Stimulated activated memory B cell treated with anti-CD40 and anti-IgM and Interleukin-4, amounts not matched to agents 10 μg/mL and 1 μg/mL and 100 μg/mL, for 72 hours (primary cell): ENCODE results near the gene OMG.
"Not testable (repeated sequence)": the region's sequence is repeated elsewhere in the genome, so short reads cannot be mapped to it uniquely, and the experiment has no call there.

Experiments used
- ATAC-seq: fragments of 150-1000 bp; cut with Tn5 transposase; 2 replicates; pipeline ENCODE4 v1.10.0; 2021
- H3K27ac Mint-ChIP-seq: one replicate; pipeline ENCODE4 v1.8.0; 2022; ENCODE audit warnings: mild to moderate bottlenecking, mixed read lengths
- H3K27me3 Mint-ChIP-seq: one replicate; pipeline ENCODE4 v1.8.0; 2022; ENCODE audit warnings: mixed read lengths
- H3K36me3 Mint-ChIP-seq: one replicate; pipeline ENCODE4 v1.8.0; 2022; ENCODE audit warnings: mixed read lengths
- H3K4me1 Mint-ChIP-seq: one replicate; pipeline ENCODE4 v1.8.0; 2022; ENCODE audit warnings: mixed read lengths
- H3K4me3 Mint-ChIP-seq: one replicate; pipeline ENCODE4 v1.8.0; 2022; ENCODE audit warnings: mild to moderate bottlenecking, moderate library complexity, mixed read lengths
- H3K9me3 Mint-ChIP-seq: one replicate; pipeline ENCODE4 v1.8.0; 2022; ENCODE audit warnings: mixed read lengths

The OMG gene

GRCh38 chr17:31289790-31290189 lies 7.2 kb downstream of the OMG start:
- Mint-ChIP-seq H3K4me3 (no peak overlapping the region), H3K27ac (no peak overlapping the region), H3K27me3 (no peaks in the 10 kb centered on the region), H3K9me3 (no peaks in the 10 kb centered on the region), H3K4me1 (no peaks in the 10 kb centered on the region), H3K36me3 (no peaks in the 10 kb centered on the region)
- no peak for ATAC-seq

DNA sequence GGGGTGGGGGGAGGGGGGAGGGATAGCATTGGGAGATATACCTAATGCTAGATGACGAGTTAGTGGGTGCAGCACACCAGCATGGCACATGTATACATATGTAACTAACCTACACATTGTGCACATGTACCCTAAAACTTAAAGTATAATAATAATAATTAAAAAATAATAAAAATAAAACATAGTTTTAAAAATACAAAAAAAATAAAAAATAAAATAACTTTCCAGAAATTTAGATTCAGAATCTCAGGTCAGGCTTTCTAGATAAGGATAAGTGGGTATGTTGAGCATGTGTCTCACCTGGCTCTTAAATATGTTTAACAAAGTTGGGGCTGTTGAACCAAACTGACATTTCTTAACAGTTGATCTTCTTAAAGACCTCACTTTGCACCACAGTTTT lies 9.1 kb downstream of the OMG start:
- not testable (repeated sequence) for H3K36me3 Mint-ChIP-seq, H3K27ac Mint-ChIP-seq, H3K27me3 Mint-ChIP-seq, H3K4me1 Mint-ChIP-seq, H3K9me3 Mint-ChIP-seq, ATAC-seq, H3K4me3 Mint-ChIP-seq

- no peaks in the 10 kb centered on the region for H3K27me3 Mint-ChIP-seq
- H3K27ac Mint-ChIP-seq = no peak overlapping the region
- peaks cover 7% of the 10 kb centered on the region for H3K36me3 Mint-ChIP-seq
- no peak for ATAC-seq
- no peaks in the 10 kb centered on the region for H3K9me3 Mint-ChIP-seq
- no peak overlapping the region for H3K4me3 Mint-ChIP-seq
- H3K4me1 Mint-ChIP-seq = no peaks in the 10 kb centered on the region
These were observed 10.5 kb downstream of the OMG start for GRCh38 chr17:31286587-31286986.

- H3K4me1 Mint-ChIP-seq = no peaks in the 10 kb centered on the region
- ATAC-seq = no peak
- H3K27me3 Mint-ChIP-seq = no peaks in the 10 kb centered on the region
- peaks cover 11% of the 10 kb centered on the region for H3K36me3 Mint-ChIP-seq
- no peak overlapping the region for H3K4me3 Mint-ChIP-seq
- H3K27ac Mint-ChIP-seq = no peak overlapping the region
- H3K9me3 Mint-ChIP-seq = no peaks in the 10 kb centered on the region
These were observed 13.2 kb downstream of the OMG start for GRCh38 chr17:31283841-31284240.

DNA sequence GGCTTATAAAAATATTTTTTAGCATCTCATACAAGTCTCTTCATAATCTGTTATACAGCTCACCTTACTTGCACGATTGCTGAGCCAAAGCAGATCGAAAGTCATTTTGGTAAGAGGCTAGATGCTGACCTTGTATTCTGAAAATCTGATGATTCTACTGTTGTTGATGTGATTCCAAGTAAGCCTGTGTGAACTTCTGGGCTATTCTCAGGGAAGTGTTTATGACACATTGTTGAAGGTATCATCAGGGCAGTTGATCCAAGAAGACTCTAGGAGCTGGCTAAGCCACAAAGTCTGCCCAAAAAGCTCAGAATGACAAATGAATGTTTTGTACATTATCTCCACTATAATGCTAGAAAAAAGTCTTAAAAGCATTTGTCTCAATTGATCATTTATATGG lies 16.0 kb downstream of the OMG start:
- Mint-ChIP-seq H3K4me3 (no peak overlapping the region), H3K4me1 (no peaks in the 10 kb centered on the region), H3K27ac (no peak overlapping the region), H3K36me3 (peaks cover 27% of the 10 kb centered on the region), H3K27me3 (no peaks in the 10 kb centered on the region), H3K9me3 (no peaks in the 10 kb centered on the region)
- ATAC-seq = no peak

GRCh38 chr17:31279401-31279800 lies 17.6 kb downstream of the OMG start:
- Mint-ChIP-seq H3K36me3 (peaks cover 36% of the 10 kb centered on the region), H3K4me3 (no peak overlapping the region), H3K9me3 (no peaks in the 10 kb centered on the region), H3K27me3 (no peaks in the 10 kb centered on the region), H3K4me1 (peaks cover 6% of the 10 kb centered on the region), H3K27ac (no peak overlapping the region)
- ATAC-seq = no peak

DNA sequence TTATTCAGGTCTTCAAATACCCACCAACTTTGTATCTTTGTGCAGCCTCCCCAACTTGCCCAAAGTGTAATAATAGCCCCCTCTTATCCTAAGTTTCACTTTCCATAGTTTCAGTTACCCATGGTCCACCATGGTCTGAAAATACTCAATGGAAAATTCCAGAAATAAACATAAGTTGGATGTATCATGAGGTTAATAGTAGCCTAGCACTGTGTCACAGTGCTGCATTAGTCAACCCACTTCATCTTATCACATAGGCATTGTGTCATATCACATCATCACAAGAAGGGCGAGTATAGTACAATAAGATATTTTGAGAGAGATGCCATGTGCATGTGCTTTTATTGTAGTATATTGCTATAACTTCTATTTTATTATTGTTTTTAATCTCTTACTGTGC lies 21.9 kb downstream of the OMG start:
- no peak for ATAC-seq
- Mint-ChIP-seq H3K36me3 (peaks cover 39% of the 10 kb centered on the region), H3K4me3 (no peak overlapping the region), H3K4me1 (peaks cover 6% of the 10 kb centered on the region), H3K27me3 (no peaks in the 10 kb centered on the region), H3K27ac (peak overlapping the region; percentile 54), H3K9me3 (no peaks in the 10 kb centered on the region)

DNA sequence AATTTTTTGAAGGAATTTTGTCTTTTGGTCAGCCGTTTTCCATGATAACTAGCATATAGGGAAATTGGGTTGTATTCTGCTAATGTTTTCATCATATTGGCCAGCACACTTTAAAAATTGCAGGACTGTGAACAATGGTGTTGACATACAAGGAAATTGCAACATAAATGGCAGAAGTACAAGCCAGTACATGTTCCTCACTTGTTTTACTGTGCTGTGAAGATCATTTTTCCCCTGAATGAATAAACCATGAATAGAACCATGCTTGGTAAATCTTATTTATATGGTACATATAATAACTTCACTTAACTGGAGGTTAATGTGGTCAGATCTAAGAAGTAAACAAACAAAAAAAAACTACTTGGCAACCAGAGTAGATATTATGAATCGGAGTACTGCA lies 22.8 kb downstream of the OMG start:
- Mint-ChIP-seq H3K36me3 (peaks cover 40% of the 10 kb centered on the region), H3K27ac (no peak overlapping the region), H3K9me3 (no peaks in the 10 kb centered on the region), H3K27me3 (no peaks in the 10 kb centered on the region), H3K4me1 (peaks cover 6% of the 10 kb centered on the region), H3K4me3 (no peak overlapping the region)
- ATAC-seq = no peak

DNA sequence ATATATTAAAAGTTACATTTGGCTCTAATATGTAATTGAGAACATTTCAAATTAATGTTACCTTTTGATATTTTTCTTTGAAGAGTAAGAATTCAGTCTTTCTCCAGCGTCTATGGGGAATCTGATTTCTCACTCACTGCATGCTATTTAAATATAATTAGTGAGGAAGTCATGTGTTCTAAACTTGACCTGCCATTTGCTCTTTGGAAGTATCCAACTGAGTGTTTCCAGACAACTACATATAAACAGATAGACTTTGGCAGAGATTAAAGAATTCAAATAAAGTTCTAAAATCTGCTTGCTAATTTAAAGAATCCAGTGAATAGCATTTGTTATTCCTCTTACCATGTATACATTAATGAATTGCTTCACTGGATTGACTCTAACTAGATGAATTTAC lies 23.5 kb downstream of the OMG start:
- peaks cover 45% of the 10 kb centered on the region for H3K36me3 Mint-ChIP-seq
- H3K4me1 Mint-ChIP-seq = peaks cover 6% of the 10 kb centered on the region
- H3K27ac Mint-ChIP-seq = no peak overlapping the region
- H3K9me3 Mint-ChIP-seq = no peaks in the 10 kb centered on the region
- no peak overlapping the region for H3K4me3 Mint-ChIP-seq
- no peak for ATAC-seq
- H3K27me3 Mint-ChIP-seq = no peaks in the 10 kb centered on the region

GRCh38 chr17:31272803-31273202 lies 24.2 kb downstream of the OMG start:
- no peak overlapping the region for H3K27ac Mint-ChIP-seq
- H3K9me3 Mint-ChIP-seq = no peaks in the 10 kb centered on the region
- ATAC-seq = no peak
- no peaks in the 10 kb centered on the region for H3K27me3 Mint-ChIP-seq
- peaks cover 6% of the 10 kb centered on the region for H3K4me1 Mint-ChIP-seq
- H3K36me3 Mint-ChIP-seq = peaks cover 48% of the 10 kb centered on the region
- no peak overlapping the region for H3K4me3 Mint-ChIP-seq

- ATAC-seq = no peak
- Mint-ChIP-seq H3K4me3 (no peak overlapping the region), H3K9me3 (no peaks in the 10 kb centered on the region), H3K4me1 (peaks cover 6% of the 10 kb centered on the region), H3K27me3 (no peaks in the 10 kb centered on the region), H3K36me3 (peaks cover 47% of the 10 kb centered on the region), H3K27ac (no peak overlapping the region)
These were observed 24.8 kb downstream of the OMG start for GRCh38 chr17:31272236-31272635.

DNA sequence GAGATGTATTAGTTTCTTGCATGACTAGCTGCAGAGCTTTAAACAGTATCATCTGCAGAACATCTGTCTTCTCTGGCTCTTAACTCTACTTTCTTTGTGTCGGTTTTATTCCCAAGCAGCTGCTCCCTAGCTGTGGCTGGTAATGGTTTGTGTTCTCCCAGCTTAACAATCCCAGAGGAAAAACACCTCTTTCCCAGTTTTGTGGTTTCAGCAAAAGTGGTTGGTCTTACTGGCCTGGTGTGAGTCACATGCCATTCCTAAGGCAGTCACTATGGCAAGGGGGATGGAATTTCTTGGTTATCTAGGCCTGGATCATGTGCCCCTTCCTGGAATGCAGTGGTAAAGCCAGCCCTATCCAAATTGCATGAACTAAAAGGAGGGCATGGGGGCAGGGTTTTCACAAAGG lies 27.5 kb downstream of the OMG start:
- ATAC-seq = no peak
- H3K27ac Mint-ChIP-seq = no peak overlapping the region
- H3K9me3 Mint-ChIP-seq = no peaks in the 10 kb centered on the region
- peaks cover 43% of the 10 kb centered on the region for H3K36me3 Mint-ChIP-seq
- H3K4me3 Mint-ChIP-seq = no peak overlapping the region
- H3K4me1 Mint-ChIP-seq = peaks cover under 1% of the 10 kb centered on the region
- no peaks in the 10 kb centered on the region for H3K27me3 Mint-ChIP-seq

DNA sequence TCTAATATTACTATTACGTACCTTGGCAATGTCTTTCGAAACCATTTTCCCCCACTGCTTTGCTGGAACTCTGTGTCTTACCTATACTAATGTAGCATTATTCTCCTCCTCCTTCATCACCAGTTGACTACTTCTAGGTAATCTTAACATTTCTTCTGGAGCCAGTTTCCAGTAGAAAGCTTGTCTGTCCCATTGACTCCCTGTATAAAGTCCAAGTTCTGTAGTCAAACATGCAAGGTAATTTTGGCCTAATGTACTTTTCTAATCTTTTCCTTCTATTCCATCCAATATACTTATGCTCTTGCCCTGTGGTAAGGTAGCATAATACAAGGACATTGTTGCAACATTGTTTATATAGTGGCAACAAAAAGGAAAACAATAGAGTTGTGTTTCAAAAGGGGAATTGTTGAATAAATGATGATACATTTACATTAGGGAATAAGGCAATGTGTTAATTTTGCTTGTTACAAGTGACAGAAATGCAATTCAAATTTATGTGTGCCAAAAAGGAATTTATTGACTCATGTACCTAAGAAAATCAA lies 27.9 kb downstream of the OMG start:
- Mint-ChIP-seq H3K9me3 (no peaks in the 10 kb centered on the region), H3K4me1 (no peaks in the 10 kb centered on the region), H3K36me3 (peaks cover 40% of the 10 kb centered on the region), H3K4me3 (no peak overlapping the region), H3K27ac (no peak overlapping the region), H3K27me3 (no peaks in the 10 kb centered on the region)
- ATAC-seq = no peak

GRCh38 chr17:31266042-31266441 lies 31.0 kb downstream of the OMG start:
- Mint-ChIP-seq H3K27me3 (no peaks in the 10 kb centered on the region), H3K4me3 (no peak overlapping the region), H3K36me3 (peaks cover 33% of the 10 kb centered on the region), H3K4me1 (no peaks in the 10 kb centered on the region), H3K9me3 (no peaks in the 10 kb centered on the region), H3K27ac (no peak overlapping the region)
- no peak for ATAC-seq

- H3K27ac Mint-ChIP-seq, H3K27me3 Mint-ChIP-seq, H3K4me3 Mint-ChIP-seq, H3K9me3 Mint-ChIP-seq, H3K4me1 Mint-ChIP-seq, ATAC-seq: not testable (repeated sequence)
- peaks cover 32% of the 10 kb centered on the region for H3K36me3 Mint-ChIP-seq
These were observed 34.1 kb downstream of the OMG start for GRCh38 chr17:31262923-31263322.

DNA sequence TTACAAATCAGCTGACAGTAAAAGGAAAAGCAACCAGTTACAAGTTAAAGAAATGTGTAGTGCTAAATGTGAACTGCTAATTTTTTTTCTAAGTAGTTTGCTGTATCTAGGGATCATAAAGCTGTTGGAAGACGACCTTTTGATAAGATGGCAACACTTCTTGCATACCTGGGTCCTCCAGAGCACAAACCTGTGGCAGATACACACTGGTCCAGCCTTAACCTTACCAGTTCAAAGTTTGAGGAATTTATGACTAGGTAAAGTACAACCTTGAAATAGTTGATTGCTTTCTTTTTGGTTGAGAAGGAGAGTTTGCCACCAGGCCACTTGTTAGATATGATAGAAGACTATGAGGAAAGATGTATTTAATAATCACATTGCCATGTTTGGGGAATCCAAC lies 35.4 kb downstream of the OMG start:
- H3K4me3 Mint-ChIP-seq = no peak overlapping the region
- ATAC-seq = no peak
- no peaks in the 10 kb centered on the region for H3K27me3 Mint-ChIP-seq
- no peaks in the 10 kb centered on the region for H3K9me3 Mint-ChIP-seq
- H3K36me3 Mint-ChIP-seq = peaks cover 27% of the 10 kb centered on the region
- no peak overlapping the region for H3K27ac Mint-ChIP-seq
- no peaks in the 10 kb centered on the region for H3K4me1 Mint-ChIP-seq

GRCh38 chr17:31260151-31260550 lies 36.9 kb downstream of the OMG start:
- Mint-ChIP-seq H3K27ac (no peak overlapping the region), H3K4me1 (no peaks in the 10 kb centered on the region), H3K9me3 (no peaks in the 10 kb centered on the region), H3K4me3 (no peak overlapping the region), H3K27me3 (no peaks in the 10 kb centered on the region), H3K36me3 (peaks cover 16% of the 10 kb centered on the region)
- no peak for ATAC-seq
